ENCODE data around the gene FRMD4A.

DNA sequence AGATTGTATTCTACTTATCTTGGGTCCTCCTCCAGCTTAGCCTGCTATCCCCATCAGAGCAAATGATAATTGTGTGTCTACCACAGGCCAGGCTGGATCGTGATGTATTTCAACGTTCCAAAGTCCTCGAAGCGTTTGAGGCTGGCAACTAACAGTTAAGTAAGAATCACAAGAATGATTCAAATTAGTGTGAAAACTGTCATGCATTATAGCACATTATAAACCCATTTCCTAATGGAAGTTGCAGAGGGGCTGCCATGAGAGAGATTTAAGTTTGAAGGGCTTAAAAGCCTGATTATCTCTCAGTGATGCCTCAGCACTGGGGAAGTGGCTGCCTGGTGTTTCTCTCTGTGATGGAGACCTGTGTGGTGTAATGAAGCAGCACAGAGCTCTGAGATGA, 119.1 kb downstream of the FRMD4A start:
- TF ChIP-seq EZH2 (IDR thresholded peaks at IDR 0.05; ENCODE audit: low read length, unreplicated experiment), result no peak
- TF ChIP-seq, protein P1, sequence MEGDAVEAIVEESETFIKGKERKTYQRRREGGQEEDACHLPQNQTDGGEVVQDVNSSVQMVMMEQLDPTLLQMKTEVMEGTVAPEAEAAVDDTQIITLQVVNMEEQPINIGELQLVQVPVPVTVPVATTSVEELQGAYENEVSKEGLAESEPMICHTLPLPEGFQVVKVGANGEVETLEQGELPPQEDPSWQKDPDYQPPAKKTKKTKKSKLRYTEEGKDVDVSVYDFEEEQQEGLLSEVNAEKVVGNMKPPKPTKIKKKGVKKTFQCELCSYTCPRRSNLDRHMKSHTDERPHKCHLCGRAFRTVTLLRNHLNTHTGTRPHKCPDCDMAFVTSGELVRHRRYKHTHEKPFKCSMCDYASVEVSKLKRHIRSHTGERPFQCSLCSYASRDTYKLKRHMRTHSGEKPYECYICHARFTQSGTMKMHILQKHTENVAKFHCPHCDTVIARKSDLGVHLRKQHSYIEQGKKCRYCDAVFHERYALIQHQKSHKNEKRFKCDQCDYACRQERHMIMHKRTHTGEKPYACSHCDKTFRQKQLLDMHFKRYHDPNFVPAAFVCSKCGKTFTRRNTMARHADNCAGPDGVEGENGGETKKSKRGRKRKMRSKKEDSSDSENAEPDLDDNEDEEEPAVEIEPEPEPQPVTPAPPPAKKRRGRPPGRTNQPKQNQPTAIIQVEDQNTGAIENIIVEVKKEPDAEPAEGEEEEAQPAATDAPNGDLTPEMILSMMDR (conservative IDR thresholded peaks at IDR 0.05; ENCODE audit: low read depth, low read length), result no peak
